ENCODE results near the gene CCDC61.

The CCDC61 gene

DNA sequence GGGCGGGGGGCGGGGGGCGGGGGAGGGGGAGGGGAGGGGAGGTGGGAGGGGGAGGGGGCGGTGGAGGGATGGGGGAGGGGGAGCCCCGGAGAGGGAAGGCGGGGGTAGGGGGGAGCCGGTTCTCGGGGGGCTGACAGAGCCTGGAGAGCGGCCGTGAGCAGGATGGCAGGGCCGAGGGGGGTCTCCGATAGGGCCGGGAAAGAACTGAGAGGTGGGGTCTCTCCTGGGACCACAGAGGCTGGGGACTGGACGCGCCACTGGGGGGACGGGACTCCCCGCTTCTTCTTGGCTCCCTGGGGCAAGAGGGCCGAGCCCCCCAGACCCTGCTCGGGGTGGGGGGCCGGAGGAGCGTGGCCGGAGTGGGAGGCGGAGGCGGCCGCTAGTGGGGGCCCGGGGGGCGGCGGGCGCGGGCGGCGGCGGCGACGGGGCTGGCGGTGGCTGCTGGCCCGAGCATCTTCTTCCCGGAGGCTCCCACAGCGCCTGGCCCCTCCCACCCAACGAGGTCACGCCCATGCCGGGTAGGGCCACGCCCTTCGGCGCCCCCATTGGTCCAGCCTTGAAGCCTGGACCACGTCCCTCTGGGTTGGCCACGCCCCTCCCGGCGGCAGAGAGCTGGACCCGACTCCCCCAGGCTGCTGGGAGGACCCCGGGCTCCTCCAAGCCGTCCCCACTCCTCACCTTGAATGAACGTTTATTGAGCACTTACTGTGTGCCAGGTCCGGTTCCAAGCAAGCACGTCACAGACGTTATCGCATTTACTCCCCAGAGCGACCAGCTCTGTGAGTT is 21.5 kb upstream of the CCDC61 start, which contains the start of gene NOVA2:
Gene NOVA2 (minus strand): TSS at position 313 of the 786 bp plus-strand sequence. CDS start 514 bp downstream, outside the sequence.
- peak in 1 of 3 donors; percentile 16 for DNase-seq (ENCODE audit: low read depth in 3 of 3, low spot score in 1 of 3)

DNA sequence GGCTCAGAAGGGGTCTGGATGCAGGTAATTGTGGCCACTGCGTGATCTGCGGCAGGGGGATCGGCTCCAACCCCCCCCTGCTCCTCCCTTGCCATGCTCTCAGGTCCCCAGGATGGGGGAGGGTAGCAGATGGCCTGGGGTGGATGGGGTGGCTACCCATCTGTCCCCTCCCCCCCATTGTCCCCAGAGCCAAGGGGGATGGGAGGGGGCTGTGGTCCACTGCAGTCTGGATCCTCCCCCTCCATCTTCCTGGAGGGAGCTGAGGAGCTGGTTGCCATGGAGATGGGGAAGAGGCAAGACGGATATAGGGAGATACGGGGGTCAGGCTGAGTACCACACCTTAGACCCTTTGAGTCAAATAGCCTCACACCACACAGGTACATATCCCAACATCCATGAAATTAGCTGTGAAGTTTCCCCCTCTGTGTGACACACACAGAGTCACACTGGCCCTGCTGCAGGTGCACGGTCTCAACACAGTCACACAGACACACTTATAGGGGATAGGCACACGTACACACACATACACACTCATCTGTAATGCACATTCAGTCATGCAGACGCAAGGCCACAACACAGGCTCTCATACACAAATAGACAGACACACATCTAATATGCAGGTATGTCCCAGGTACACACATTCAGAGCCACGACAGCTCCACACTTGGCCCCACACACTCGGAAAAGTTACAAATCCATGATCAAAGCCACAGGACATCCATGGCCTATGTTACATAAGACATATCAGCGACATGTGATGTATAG is 19.8 kb upstream of the CCDC61 start:
- DNase-seq (ENCODE audit: low read depth in 3 of 3, low spot score in 1 of 3): no peak

GRCh38 chr19:45976178-45976577 is 19.1 kb upstream of the CCDC61 start:
- DNase-seq (ENCODE audit: low read depth in 3 of 3, low spot score in 1 of 3): no peak

- no peak for DNase-seq (ENCODE audit: low read depth in 3 of 3, low spot score in 1 of 3)
Measured at GRCh38 chr19:45978156-45978555, 17.1 kb upstream of the CCDC61 start.

DNA sequence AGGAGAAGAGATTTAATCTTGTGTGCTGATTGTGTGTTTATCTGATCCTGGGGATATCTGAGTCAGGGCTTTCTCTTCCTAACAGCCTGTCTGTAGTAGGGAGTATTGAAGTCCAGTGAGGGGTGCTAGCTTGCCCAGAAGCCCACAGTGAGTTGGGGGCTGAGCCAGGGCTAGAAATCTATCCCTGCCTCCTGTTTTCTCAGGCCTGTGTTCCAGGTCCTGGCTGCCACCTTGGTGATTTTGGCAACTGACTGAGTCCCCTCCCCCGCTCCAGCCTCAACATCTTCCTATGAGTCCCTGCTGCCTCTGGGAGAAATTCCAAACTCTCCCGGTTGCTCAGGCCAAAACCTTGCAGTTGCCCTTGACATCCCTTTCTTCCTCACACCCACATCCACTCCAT is 13.9 kb upstream of the CCDC61 start:
- DNase-seq (ENCODE audit: low read depth in 3 of 3, low spot score in 1 of 3): no peak

DNA sequence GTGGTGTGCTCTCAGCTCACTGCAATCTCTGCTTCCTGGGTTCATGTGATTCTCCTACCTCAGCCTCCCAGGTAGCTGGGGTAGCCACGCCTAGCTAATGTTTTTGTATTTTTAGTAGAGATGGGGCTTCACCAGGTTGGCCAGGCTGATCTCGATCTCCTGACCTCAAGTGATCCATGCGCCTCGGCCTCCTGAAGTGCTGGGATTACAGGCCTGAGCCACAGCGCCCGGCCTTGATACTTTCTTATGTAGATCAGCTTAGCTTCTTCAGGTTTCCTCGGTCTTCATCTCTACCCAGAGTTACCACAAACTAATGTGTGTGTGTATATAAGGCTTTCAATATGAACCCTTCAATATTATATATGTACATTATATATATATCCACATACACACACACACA is 9.9 kb upstream of the CCDC61 start:
- no peak for DNase-seq (ENCODE audit: low read depth in 3 of 3, low spot score in 1 of 3)

- no peak for DNase-seq (ENCODE audit: low read depth in 3 of 3, low spot score in 1 of 3)
Measured at GRCh38 chr19:45990113-45990728, 5.0 kb upstream of the CCDC61 start.

DNA sequence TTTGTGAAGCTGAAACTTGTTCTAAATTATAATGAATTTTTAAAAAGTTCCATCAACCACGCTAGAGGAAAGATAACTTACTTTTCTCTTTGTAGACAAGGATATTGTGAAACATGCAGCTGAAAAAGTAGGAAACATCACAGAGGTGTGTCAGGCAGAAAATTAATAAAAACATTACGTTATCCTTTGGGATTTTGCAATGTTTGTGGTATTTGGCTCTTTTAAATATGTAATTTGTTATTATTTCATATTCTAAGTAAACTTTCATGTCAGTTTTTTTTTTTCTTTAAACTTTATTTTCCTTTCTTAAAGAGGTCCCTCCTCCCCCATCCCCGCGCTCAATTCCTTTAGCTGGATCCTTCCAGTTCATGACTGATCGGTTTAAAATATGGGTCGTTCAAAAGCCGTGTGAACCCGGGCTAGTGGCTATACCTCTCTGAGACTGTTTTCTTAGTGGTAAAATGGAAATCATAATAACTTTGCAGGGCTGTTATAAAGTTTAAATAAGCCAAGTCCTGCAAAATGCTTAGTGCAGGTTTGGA is 740 bp upstream of the CCDC61 start:
- no peak for DNase-seq (ENCODE audit: low read depth in 3 of 3, low spot score in 1 of 3)

DNA sequence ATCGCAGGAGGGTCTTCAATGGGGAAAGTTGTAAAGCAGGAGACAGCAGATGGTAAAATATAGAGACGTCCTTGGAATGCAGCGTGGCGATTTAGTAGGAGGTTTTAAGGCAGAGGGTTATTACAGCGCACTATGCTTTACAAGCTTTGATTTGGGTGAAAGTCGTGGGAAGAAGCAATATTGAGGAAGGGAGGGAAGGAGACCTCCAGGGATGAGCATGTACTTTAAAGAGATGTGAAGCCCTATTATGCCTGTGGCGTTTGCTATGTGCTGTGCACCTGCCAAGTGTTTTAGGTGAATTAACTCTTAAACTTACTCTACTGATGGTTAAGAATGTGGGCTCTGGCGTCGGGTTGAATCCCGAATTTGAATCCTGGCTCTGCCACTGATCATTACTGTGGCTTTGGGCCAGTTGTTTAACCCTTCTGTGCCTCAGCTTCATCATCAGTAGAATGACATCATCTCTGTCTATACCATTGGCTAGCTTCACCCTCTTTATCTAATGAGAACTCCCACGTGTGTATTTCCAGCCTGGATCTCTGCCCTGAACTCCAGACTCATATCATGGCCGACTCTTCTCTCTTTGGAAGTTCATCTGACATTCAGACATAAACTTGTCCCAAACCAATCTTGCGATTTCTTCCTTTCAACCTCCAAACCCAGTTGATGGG is 583 bp downstream of the CCDC61 start:
- DNase-seq (ENCODE audit: low read depth in 3 of 3, low spot score in 1 of 3): no peak

DNA sequence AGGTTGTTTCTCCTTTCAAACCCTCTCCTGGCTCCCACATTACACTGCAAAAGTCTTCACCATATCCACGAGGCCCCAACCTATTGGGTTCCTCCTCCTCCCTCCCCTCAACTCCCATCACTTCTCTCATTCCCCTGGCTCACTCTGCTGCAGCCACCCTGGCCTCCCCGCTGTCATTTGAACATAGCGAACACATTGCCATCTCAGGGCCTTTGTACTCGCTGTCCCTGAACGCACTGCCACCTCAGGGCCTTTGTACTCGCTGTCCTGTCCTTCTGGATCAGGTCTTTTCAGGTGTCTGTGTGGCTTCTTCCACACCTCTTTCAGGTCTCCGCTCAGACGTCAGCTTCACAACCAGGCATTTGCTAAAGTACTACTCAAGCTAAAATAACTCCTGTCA is 1.7 kb downstream of the CCDC61 start:
- no peak for DNase-seq (ENCODE audit: low read depth in 3 of 3, low spot score in 1 of 3)

GRCh38 chr19:45998834-45999233 is 3.6 kb downstream of the CCDC61 start:
- DNase-seq (ENCODE audit: low read depth in 3 of 3, low spot score in 1 of 3): no peak

DNA sequence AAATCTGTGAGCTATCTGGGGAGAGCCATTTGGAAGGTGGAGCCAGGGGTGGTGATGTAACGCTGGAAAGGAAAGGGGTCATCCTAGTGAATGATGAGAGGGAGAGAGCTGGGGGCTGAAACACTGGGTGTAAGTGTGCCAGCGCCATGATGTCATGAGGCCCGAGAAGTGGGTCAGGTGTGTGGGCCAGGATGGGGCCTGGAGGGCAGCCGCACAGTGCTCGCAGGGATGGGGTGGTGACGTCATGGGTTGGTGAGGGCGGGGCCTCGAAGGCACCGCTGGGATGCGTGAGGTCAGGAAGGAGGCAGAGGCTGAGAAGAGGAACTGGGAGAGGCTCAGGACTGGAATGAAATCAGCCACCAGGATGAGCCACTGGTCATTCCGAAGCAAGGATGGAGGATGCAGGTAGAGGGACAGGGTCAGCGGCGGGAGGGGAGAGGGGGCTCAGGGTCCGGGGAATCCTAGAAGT is 4.4 kb downstream of the CCDC61 start:
- DNase-seq (ENCODE audit: low read depth in 3 of 3, low spot score in 1 of 3): no peak

GRCh38 chr19:46000491-46001246 is 5.4 kb downstream of the CCDC61 start:
- peak; percentile 40 to 49 (median 47) for DNase-seq (ENCODE audit: low read depth in 3 of 3, low spot score in 1 of 3)

DNA sequence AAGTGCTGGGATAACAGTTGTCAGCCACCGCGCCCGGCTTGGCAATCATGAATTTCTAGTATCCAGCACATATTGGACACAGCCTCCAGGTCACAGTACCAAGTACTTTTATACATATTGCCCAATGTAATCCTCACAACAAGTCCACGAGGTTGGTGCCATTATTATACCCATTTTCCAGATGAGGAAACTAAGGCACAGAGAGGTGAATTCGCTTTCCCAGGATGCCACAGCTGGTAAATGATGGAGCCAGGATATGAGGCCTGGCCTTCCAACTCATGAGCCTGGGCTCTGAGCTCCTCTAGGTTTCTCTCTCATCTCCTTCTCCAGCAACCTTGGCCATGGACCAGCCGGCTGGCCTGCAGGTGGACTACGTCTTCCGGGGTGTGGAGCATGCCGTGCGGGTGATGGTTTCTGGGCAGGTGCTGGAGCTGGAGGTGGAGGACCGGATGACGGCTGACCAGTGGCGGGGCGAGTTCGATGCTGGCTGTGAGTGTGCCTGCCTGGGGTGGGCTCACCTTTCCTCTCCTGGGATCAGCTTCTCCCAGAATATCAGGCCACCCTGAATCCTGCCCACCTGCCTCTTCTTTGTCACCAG is 7.5 kb downstream of the CCDC61 start:
- no peak for DNase-seq (ENCODE audit: low read depth in 3 of 3, low spot score in 1 of 3)

- DNase-seq (ENCODE audit: low read depth in 3 of 3, low spot score in 1 of 3): no peak
Measured at GRCh38 chr19:46006411-46006810, 11.1 kb downstream of the CCDC61 start.

DNA sequence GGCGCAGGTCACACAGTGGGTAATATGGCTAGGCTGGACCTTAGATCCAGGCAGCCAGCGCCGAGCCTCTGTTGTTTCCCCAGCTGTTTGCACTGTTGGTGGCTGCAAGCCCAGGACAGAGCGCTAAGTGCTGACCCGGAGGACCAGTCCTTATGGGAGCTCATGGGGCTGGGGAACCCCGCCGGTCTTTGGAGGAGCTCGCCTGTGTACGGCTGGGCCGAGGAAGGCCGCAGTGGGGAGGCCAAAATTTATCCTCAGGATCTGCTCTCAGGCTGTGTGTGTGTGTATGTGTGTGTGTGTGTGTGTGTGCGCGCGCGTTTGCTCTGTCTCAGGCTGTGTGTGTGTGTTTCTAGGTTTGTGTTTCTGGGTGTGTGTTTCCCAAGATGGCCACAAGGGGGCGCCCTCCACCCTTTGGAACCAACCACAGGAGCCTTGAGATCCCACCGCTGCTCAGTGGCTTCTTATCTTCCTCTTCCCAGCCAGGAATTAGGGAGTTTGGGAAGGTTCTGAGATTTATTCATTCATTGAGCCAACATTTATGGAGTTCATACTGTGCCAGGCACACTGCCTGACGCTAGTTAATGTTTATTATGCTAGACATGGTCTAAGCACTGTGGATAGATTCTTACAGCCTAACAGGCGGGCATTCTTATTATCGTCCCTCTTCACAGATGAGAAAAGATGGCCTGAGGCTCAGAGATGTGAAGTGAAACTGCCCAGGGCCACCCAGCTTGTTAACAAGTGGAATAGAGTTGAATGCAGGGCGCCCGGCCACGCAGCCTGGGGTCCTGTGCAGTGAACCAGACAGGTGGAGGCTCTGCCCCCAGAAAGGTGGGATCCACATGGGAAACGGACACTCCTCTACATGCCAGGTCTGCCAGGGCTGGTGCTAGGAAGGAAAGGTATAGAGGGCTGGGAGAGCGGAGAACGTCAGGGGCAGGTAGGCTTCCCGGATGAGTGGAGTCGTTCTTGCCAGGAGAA is 14.6 kb downstream of the CCDC61 start:
- peak; percentile 22 to 64 (median 39) for DNase-seq (ENCODE audit: low read depth in 3 of 3, low spot score in 1 of 3)

GRCh38 chr19:46014534-46014933 is 19.3 kb downstream of the CCDC61 start:
- DNase-seq (ENCODE audit: low read depth in 3 of 3, low spot score in 1 of 3): no peak

DNA sequence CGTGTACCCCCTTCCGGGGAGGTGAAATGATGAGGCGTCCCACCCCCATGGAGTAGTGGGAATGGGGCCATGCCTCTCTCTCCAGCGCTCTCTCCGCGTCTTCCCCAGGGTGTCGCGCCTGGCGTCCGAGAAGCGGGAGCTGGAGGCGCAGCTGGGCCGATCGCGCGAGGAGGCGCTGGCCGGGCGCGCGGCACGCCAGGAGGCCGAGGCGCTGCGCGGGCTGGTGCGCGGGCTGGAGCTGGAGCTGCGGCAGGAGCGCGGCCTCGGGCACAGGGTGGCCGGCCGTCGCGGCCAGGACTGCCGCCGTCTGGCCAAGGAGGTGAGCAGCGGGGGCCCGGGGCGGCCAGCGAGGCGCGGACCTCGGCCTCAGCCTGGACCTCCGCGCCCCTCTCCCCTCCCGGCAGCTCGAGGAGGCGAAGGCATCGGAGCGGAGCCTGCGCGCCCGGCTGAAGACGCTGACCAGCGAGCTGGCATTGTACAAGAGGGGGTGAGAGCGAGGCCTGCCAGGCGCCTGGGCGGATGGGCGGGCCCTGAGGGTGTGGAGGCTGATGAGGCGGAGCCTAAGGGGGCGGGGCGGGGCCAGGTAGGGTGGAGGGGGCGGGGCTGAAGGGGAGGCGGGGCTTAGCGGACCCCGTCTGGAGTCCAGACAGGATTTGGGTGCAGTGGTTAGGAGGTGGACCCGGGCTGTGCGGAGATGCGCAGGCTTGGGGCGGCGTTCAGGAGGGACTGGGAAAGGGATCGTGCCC is 19.8 kb downstream of the CCDC61 start:
- peak; percentile 22 to 58 (median 40) for DNase-seq (ENCODE audit: low read depth in 3 of 3, low spot score in 1 of 3)

Measured in stimulated activated CD4-positive, alpha-beta T cell treated with anti-CD3 and anti-CD28 coated beads, TNF-alpha, amount 100 ng/mL, for 1 hour (primary cell).